ENCODE data around the gene CD99L2. TPM values are rescaled to one million over a fixed set of nuclear protein-coding genes. Genes with fewer than 3 reads are reported as not detected.

Gene CD99L2
- total RNA-seq, 1 experiment from 2014 or later, result 9.4 TPM

- no peak overlapping the region for H3K27ac Mint-ChIP-seq
- H3K4me3 Mint-ChIP-seq, result no peak overlapping the region
- TF ChIP-seq E2F4 (CRISPR knock-in tag; IDR thresholded peaks at IDR 0.05; ENCODE audit: borderline replicate concordance, low read depth), result no peak
- TF ChIP-seq, protein P1, sequence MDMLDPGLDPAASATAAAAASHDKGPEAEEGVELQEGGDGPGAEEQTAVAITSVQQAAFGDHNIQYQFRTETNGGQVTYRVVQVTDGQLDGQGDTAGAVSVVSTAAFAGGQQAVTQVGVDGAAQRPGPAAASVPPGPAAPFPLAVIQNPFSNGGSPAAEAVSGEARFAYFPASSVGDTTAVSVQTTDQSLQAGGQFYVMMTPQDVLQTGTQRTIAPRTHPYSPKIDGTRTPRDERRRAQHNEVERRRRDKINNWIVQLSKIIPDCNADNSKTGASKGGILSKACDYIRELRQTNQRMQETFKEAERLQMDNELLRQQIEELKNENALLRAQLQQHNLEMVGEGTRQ (CRISPR knock-in tag; IDR thresholded peaks at IDR 0.05), result no peak
- no peak for TF ChIP-seq ATF6 (CRISPR knock-in tag; IDR thresholded peaks at IDR 0.05)
- TF ChIP-seq NR2C2 (CRISPR knock-in tag; IDR thresholded peaks at IDR 0.05), result no peak
- TF ChIP-seq, protein P2, sequence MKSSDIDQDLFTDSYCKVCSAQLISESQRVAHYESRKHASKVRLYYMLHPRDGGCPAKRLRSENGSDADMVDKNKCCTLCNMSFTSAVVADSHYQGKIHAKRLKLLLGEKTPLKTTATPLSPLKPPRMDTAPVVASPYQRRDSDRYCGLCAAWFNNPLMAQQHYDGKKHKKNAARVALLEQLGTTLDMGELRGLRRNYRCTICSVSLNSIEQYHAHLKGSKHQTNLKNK (CRISPR knock-in tag; IDR thresholded peaks at IDR 0.05), result no peak
- no peak for TF ChIP-seq GABPB1 (CRISPR knock-in tag; IDR thresholded peaks at IDR 0.05)
- no peak for TF ChIP-seq ZNF396 (CRISPR knock-in tag; IDR thresholded peaks at IDR 0.05; ENCODE audit: borderline replicate concordance)
- TF ChIP-seq ZNF232 (CRISPR knock-in tag; IDR thresholded peaks at IDR 0.05), result no peak
- TF ChIP-seq, protein P3, sequence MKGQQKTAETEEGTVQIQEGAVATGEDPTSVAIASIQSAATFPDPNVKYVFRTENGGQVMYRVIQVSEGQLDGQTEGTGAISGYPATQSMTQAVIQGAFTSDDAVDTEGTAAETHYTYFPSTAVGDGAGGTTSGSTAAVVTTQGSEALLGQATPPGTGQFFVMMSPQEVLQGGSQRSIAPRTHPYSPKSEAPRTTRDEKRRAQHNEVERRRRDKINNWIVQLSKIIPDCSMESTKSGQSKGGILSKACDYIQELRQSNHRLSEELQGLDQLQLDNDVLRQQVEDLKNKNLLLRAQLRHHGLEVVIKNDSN (CRISPR knock-in tag; IDR thresholded peaks at IDR 0.05), result no peak
- TF ChIP-seq FOXK1 (CRISPR knock-in tag; IDR thresholded peaks at IDR 0.05), result no peak
- no peak for TF ChIP-seq ZNF263 (CRISPR knock-in tag; IDR thresholded peaks at IDR 0.05; ENCODE audit: low read depth)
- no peak for TF ChIP-seq JUN (CRISPR knock-in tag; IDR thresholded peaks at IDR 0.05)
- TF ChIP-seq HMGA2 (CRISPR knock-in tag; IDR thresholded peaks at IDR 0.05), result no peak
- TF ChIP-seq ZBTB21 (CRISPR knock-in tag; IDR thresholded peaks at IDR 0.05; ENCODE audit: borderline replicate concordance), result no peak
- no peak for TF ChIP-seq EMX1 (CRISPR knock-in tag; IDR thresholded peaks at IDR 0.05)
- 0 out of 2 replicates have a peak, but pooled peaks cover 2% of the 10 kb centered on the region for H3K36me3 Mint-ChIP-seq
- ChIA-PET CTCF (no interaction called here), POLR2A (no interaction called here)
- H3K9me3 Mint-ChIP-seq, result no peaks in the 10 kb centered on the region
- DNase-seq (ENCODE audit: low spot score) (no peak), ATAC-seq (no peak)
- no peaks in the 10 kb centered on the region for H3K27me3 Mint-ChIP-seq (ENCODE audit: low read depth)
- peaks cover 12% of the 10 kb centered on the region for H3K4me1 Mint-ChIP-seq
Measured at GRCh38 chrX:150893936-150894335, 4.5 kb downstream of the CD99L2 start.

DNA sequence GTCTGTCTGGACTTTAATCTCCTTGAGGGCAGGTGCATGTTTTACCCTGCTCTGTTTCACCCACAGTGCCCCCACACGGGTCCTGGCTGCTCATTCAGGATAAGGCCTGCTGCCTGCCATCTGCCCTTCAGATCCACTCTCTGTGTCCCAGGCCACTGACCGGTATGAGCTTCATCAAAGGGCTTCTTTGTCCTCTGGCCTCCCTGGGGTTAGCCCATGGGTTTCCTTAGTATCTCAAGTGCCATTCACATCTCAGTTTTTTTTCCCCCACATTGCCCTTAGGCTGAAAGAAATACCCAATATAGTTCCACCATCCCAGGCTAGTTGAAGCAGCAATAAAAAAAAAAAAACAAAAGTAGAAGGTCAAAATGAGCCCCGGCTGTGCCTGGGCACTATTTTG is 9.3 kb downstream of the CD99L2 start:
- CTCF ChIA-PET, result interaction anchor here (3.7 kb wide), 1 partner anchor 117 kb away, joined by 10 read pairs; no protein-coding TSS in a partner anchor
- Mint-ChIP-seq H3K4me3 (no peak overlapping the region), H3K36me3 (no peaks in the 10 kb centered on the region)

More for the DNA sequence above, 9.3 kb downstream of the CD99L2 start:
- ATAC-seq, result no peak
- DNase-seq (ENCODE audit: low spot score), result no peak
- POLR2A ChIA-PET, result no interaction called here
- Mint-ChIP-seq H3K9me3 (no peaks in the 10 kb centered on the region), H3K4me1 (0 out of 2 replicates have a peak, but pooled peaks cover 3% of the 10 kb centered on the region), H3K27ac (no peak overlapping the region), H3K27me3 (ENCODE audit: low read depth) (no peaks in the 10 kb centered on the region)
- TF ChIP-seq, protein P2 (CRISPR knock-in tag; IDR thresholded peaks at IDR 0.05), result no peak
- no peak for TF ChIP-seq NFYB (CRISPR knock-in tag; conservative IDR thresholded peaks at IDR 0.05; ENCODE audit: low read depth)
- no peak for TF ChIP-seq GTF2I (CRISPR knock-in tag; conservative IDR thresholded peaks at IDR 0.05)
- no peak for TF ChIP-seq CDX4 (CRISPR knock-in tag; IDR thresholded peaks at IDR 0.05; ENCODE audit: borderline replicate concordance)
- TF ChIP-seq, protein P4, sequence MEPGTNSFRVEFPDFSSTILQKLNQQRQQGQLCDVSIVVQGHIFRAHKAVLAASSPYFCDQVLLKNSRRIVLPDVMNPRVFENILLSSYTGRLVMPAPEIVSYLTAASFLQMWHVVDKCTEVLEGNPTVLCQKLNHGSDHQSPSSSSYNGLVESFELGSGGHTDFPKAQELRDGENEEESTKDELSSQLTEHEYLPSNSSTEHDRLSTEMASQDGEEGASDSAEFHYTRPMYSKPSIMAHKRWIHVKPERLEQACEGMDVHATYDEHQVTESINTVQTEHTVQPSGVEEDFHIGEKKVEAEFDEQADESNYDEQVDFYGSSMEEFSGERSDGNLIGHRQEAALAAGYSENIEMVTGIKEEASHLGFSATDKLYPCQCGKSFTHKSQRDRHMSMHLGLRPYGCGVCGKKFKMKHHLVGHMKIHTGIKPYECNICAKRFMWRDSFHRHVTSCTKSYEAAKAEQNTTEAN (CRISPR knock-in tag; IDR thresholded peaks at IDR 0.05), result no peak
- no peak for TF ChIP-seq E2F4 (CRISPR knock-in tag; IDR thresholded peaks at IDR 0.05; ENCODE audit: borderline replicate concordance, low read depth)
- TF ChIP-seq, protein P5, sequence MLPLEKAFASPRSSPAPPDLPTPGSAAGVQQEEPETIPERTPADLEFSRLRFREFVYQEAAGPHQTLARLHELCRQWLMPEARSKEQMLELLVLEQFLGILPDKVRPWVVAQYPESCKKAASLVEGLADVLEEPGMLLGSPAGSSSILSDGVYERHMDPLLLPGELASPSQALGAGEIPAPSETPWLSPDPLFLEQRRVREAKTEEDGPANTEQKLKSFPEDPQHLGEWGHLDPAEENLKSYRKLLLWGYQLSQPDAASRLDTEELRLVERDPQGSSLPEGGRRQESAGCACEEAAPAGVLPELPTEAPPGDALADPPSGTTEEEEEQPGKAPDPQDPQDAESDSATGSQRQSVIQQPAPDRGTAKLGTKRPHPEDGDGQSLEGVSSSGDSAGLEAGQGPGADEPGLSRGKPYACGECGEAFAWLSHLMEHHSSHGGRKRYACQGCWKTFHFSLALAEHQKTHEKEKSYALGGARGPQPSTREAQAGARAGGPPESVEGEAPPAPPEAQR (CRISPR knock-in tag; IDR thresholded peaks at IDR 0.05), result no peak
